NCI-H460 (cell line): ENCODE measurements around the gene UBQLN1. TPM values are rescaled to one million over a fixed set of nuclear protein-coding genes. Genes with fewer than 3 reads are reported as not detected.
"Not testable (repeated sequence)": the region's sequence is repeated elsewhere in the genome, so short reads cannot be mapped to it uniquely, and the experiment has no call there.

ENCODE experiments used
- DNase-seq: peaks from one replicate; pipeline ENCODE4 v3.0.0-alpha.2; 2016; ENCODE audit warnings: low read depth; ENCODE audit errors: extremely low read depth
- polyA plus RNA-seq: library from polyadenylated mRNA; depleted of rRNA; stranded (reverse); fragments of >200 nt; gene quantifications from 2 replicates; pipeline ENCODE4 v1.2.3, GENCODE V29; 2014; cell fraction: nucleus; rRNA removed
- total RNA-seq: library from RNA; depleted of rRNA; stranded (reverse); fragments of >200 nt; shearing (Covaris generic); gene quantifications from 2 replicates; pipeline ENCODE4 v1.2.3, GENCODE V29; 2014; rRNA removed

The UBQLN1 gene
- total RNA-seq, result 111 and 114 TPM in 2 replicates
- polyA plus RNA-seq, result 66.0 and 84.5 TPM in 2 replicates

GRCh38 chr9:83707768-83708514, at the start of gene UBQLN1:
TSS of gene UBQLN1 (minus strand) at chr9:83707958. CDS start at chr9:83707679, 279 bp downstream.
- DNase-seq, result peak; percentile 89

GRCh38 chr9:83754383-83754977, 46.7 kb upstream of the UBQLN1 start:
- DNase-seq, result no peak

- DNase-seq, result no peak
These were observed 41.9 kb upstream of the UBQLN1 start for GRCh38 chr9:83749706-83750105.

- no peak for DNase-seq
These were observed 36.4 kb upstream of the UBQLN1 start for GRCh38 chr9:83744206-83744605.

GRCh38 chr9:83733739-83734138, 26.0 kb upstream of the UBQLN1 start:
- DNase-seq, result no peak

- DNase-seq, result not testable (repeated sequence)
These were observed 21.0 kb upstream of the UBQLN1 start for GRCh38 chr9:83728591-83729368.

GRCh38 chr9:83724436-83724835, 16.7 kb upstream of the UBQLN1 start:
- DNase-seq, result no peak

GRCh38 chr9:83722726-83723495, 15.2 kb upstream of the UBQLN1 start:
- DNase-seq, result no peak

GRCh38 chr9:83721509-83721908, 13.8 kb upstream of the UBQLN1 start:
- no peak for DNase-seq

- no peak for DNase-seq
These were observed 8.0 kb upstream of the UBQLN1 start for GRCh38 chr9:83715794-83716193.

GRCh38 chr9:83715221-83715620, 7.5 kb upstream of the UBQLN1 start:
- DNase-seq, result no peak

- no peak for DNase-seq
These were observed 6.6 kb upstream of the UBQLN1 start for GRCh38 chr9:83714329-83714728.

- peak; percentile 52 for DNase-seq
These were observed 879 bp upstream of the UBQLN1 start for GRCh38 chr9:83708515-83709158.

GRCh38 chr9:83707518-83707767, 315 bp downstream of the UBQLN1 start:
- peak; percentile 70 for DNase-seq

GRCh38 chr9:83706676-83707517, 861 bp downstream of the UBQLN1 start:
- DNase-seq, result no peak

- not testable (repeated sequence) for DNase-seq
These were observed 2.5 kb downstream of the UBQLN1 start for GRCh38 chr9:83705219-83705651.

- no peak for DNase-seq
These were observed 6.0 kb downstream of the UBQLN1 start for GRCh38 chr9:83701769-83702168.

- DNase-seq, result no peak
These were observed 6.5 kb downstream of the UBQLN1 start for GRCh38 chr9:83701286-83701685.

- no peak for DNase-seq
These were observed 8.1 kb downstream of the UBQLN1 start for GRCh38 chr9:83699615-83700014.
